ENCODE measurements around the gene ITGA8.

The ITGA8 gene

DNA sequence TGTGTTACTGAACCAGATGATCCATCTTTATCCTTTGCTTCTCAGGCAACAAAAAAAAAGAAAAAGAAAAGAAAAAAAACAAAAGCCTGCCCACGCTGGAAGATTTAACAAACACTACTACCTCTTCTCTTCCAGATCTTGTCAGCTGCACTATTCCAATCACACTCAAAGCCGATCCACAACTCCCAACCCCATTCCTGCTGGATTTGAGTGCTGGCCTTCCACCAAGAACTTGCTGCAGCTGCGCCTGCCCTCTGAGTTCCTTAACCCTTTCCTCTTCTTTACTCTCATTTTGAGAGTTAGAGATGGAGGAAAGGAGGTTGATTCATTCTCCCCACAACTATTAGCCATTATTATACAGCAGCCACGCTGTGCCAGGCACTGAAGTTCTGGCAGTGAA, 16.0 kb upstream of the ITGA8 start:
- DNase-seq (ENCODE audit: low spot score): no peak

DNA sequence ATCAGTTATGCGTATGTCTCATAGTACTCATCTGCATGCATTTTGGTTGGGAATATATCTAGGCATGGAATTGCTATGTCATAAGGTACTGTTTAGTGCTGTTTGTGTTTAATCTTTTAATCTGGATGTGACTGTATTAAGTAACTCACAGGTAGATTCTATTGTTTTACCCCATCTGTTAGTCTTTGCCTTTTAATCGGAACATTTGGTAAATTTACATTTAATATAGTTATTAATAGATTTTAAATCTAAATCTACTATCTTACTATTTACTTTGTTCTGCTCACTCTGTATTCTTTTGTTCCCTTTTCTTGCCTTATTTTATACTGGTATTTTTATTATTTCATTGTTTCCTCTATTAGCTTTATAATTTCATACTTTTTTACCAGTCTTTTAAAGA, 10.6 kb upstream of the ITGA8 start:
- DNase-seq (ENCODE audit: low spot score): no peak

DNA sequence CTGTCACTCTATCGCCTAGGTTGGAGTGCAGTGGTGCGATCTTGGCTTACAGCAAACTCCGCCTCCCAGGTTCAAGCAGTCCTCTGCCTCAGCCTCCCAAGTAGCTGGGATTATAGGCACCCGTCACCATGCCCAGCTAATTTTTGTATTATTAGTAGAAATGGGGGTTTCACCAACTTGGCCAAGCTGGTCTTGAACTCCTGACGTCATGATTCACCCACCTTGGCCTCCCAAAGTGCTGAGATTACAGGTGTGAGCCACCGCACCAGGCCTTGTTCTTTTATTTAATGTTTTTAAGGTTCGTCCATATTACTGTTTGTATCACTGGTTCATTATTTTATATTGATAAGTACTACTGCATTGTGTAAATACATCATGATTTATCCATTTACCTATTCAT, 10.2 kb upstream of the ITGA8 start:
- no peak for DNase-seq (ENCODE audit: low spot score)

DNA sequence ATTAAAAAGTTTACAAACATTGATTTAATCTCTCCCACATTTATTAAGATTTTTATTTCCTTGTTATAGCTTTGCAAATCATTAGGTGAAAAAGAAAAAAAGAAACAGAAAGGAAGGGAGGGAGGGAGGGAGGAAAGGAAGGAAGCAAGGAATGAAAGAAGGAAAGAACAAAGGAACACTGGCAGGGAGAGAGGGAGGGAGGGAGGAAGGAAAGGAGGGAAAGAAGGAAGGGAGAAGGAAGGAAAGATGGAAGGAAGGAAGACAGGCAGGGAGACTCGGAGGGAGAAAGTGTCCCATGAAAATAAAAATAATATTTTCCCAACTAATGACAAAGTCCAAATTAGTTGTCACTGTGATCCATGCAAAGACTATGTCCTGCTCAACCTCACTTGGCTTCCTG, 6.3 kb upstream of the ITGA8 start:
- DNase-seq (ENCODE audit: low spot score): no peak

DNA sequence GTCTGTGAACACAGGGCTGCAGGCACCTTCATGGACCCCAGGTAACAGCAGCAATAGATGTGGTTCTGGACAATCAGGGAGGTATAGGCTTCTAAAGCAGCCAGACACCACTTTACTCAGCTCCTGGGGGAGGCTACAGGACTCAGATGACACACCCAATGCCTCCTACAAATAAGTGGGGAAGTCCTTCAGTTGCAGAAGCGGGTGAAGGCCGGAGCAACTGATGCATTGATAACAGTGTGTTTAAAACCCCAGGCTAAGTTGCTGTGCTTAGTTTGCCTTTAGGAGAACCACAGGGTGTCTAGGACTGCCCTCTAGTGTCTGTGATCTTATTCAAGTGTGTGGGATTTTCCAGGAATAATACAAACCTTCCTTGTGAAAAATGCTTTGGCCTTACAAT, 5.9 kb upstream of the ITGA8 start:
- peak; percentile 50 for DNase-seq (ENCODE audit: low spot score)

DNA sequence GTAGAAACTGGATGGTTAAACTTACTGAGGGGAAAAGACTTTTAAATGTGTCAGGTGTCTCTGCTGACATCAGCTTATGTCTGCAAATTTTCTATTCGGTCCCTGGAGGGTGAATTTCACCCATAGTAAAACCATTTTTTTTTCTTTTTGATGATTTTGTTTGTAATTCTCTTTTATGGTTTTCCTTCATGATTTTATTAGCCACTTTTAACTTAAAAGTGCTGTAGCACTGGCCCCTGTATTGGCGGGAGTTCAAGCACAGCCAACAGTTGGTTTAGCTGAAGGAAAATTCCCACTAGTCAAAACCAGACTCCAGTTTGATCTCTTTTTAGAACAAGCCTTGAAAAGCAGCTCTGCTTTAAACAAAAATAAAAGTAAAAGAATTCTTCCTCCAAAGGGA, 5.0 kb upstream of the ITGA8 start:
- no peak for DNase-seq (ENCODE audit: low spot score)

DNA sequence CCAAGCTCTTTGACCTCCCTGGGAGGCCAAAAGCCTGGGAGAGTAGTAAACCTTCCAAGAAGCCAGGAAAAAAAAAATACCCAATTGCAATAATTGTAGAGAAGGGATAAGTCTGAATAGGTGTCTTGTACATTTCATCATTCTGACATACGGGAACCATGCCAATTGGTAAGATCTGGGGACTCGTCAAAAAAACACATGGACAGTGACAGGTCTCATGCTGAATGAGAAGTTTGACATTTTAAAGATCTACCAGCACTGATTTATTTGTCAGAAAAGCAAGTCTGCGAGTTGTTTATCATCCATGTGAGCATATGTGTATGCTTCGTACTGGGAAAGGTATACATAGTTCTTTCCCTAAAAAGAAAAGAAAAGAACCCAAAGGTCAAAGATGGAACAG, 4.1 kb upstream of the ITGA8 start:
- no peak for DNase-seq (ENCODE audit: low spot score)

DNA sequence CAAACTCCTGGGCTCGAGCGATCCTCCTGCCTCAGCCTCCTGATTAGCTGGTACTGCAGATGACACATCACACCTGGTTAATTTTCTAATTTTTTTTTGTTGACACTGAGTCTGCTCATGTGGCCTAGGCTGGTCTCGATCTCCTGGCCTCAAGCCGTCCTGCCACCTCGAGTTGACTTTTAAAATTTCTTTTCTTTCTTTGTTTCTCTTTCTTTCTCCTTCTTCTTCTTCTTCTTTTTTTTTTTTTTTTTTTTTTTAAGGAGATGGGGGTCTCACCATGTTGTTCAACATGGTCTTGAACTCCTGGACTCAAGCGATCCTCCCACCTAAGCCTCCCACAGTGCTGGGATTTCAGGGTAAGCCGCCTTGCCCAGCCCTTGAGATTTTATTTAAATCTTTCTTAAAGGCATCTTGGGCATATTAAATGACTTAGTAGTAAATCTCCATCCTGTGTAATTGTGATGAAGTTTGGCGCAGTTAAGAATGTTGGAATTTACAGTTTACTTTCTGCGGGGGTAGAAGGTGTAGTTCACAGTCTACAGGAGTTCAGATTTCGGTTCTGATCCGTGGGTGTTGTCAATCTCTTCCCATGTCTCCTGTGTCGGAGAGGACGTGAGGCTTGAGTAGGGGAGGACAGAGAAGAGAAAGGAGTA, 1.0 kb upstream of the ITGA8 start:
- DNase-seq (ENCODE audit: low spot score): no peak

DNA sequence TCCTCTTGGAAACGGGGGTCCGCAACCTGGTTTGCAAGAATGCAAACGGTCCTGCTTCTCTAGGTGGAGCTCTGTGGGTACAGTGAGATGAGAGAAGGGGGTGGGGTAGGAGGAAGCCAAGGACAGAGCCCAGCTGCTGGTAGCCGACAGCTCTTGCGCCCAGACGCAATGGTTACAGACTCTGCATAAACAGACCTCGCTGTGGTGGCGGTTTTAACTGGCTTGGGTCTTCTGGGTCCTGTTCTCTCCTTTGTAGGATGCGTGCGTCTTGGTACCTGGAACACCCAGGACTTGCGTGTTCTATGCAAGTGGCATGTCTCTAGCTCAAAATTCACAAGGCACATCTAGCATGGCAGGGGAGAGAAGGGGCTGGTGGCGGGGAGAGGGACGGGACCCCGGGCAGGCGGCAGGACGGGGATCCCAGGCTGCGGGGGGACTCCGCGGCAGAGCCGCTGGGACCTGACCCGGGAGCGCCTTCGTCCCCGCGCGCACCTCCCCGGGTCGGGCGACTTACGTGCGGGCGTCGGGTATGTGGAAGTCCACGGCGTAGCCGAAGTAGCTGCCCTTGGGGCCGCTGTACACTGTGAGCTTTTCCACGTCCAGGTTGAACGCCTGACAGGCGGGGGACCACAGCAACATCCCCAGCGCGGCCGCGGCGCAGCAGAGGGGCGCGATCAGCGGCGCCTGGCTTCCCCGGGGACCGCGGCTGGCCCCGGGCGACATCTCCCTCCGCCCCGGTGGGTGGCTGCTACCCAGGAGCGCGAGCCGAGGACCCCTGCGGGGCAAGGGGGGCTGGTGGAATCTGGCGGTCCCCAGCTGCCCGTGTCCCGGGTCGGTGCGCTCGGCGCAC, 448 bp downstream of the ITGA8 start:
- DNase-seq (ENCODE audit: low spot score): peak; percentile 30

DNA sequence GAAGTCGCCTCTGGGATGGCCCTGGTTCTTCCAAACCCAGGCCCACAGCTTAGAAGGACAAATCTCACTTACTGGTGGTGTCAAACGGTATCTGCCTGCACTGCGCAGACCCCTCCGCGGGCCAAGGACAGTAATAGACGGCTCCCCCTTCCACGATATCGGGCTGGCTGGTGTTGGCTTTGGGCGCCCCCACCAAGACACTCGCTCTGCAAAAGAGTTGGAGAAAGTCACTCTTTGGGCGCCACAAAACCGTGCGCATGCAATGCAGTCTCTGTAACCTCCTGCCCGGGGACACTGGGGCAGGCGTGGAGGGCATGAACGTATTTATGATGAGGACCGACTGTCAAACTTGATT, 1.1 kb downstream of the ITGA8 start:
- no peak for DNase-seq (ENCODE audit: low spot score)

DNA sequence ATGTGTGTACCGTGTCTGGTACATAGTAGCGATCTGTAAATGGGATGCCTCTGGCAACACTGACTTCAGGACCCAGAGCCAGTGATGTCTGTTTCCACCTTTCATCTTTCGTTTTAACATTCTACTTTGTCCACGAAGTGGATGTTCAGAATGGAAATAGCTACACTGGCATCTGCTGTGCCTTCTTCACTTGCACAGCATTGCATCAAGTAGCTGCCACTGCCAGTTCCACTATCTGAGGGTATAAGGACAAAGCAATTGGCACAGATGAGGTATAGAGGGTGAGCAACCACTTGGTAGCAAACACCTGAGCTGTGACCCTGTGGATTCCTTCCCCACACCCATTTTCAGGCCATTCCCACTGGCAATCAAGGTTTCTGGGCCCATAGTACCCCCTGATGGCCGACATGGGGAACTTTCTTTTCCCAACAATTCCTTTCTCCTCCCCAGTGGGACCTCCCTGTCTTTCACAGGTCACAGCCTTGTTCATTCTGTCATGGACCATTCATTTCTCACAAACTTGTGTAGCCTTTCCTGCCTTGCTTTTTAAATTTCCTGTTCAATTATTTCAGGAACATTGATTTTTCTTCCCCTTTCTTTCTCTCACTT, 4.0 kb downstream of the ITGA8 start:
- peak; percentile 30 for DNase-seq (ENCODE audit: low spot score)

DNA sequence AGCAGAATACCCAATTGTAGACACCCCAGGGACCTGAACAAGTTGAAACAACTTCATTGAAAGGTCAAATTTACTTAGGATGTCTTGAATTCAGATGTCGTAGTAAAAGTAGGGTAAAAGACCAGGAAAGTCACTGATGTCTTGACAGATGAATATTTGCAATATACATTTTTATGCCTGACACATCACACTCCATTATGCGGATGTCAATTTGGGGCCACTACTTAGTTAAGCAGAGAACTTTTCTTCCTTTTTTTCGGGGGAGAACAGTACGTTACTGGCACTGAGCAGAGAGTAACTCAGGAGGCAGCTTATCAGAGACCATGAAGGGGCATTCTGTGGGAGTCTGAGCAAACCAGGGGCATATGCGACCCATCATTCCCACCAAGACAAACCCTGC, 4.9 kb downstream of the ITGA8 start:
- DNase-seq (ENCODE audit: low spot score): no peak

DNA sequence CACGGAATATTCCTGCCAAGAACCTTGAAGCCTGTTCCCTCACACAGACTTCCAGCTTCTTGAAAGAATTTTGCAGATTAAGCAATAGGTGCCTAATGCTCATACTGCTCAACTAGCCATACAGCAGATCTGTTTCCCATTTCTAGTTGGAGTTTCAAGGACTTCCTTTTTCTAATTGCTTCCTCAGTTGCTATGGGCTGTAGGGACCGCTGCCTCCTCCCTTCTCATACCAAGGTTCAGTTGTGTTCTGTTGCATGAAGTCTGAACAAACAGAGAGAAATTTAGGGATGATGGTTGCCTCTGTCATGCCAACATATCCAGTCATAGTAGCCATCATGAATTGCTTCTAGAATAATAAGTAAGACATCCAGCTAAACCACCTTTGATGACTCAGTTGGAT, 6.8 kb downstream of the ITGA8 start:
- DNase-seq (ENCODE audit: low spot score): no peak

DNA sequence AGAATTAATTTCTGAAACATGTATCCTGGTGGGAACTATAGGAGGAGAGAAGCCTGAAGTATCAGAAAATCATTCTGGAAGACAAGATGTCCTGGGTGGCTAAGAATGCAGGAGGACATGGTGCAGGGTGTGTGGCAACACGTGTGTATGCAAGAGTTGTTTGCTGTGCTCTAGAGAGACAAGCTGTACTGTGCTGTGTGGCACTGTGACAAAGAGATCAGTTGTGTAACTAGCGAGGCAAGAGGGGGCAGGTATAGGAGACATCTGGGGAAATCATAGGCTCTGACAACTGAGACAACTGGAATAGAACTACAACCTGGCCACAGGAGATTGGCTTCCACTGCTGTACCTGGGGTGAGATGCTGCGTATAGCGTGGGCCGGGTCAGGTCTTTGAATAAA, 9.3 kb downstream of the ITGA8 start:
- DNase-seq (ENCODE audit: low spot score): no peak

DNA sequence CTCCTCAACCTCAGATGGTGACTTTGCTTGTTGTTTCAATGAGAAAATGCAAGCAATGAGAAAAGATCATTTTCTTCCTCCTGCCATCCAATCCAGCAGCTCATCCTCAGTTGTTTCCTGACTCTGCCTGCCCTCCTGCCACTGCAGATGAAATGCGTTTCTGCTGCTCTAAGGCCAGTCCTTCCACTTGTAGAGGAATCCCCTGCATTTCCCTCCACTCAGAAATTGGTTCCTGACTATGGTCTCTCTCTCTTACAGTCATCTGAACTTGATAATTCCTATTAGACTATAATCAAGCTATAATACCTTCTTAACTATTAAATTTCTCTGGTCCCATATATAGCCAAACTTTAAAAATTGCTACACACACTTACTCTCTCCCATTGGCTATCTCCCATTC, 14.4 kb downstream of the ITGA8 start:
- DNase-seq (ENCODE audit: low spot score): no peak

DNA sequence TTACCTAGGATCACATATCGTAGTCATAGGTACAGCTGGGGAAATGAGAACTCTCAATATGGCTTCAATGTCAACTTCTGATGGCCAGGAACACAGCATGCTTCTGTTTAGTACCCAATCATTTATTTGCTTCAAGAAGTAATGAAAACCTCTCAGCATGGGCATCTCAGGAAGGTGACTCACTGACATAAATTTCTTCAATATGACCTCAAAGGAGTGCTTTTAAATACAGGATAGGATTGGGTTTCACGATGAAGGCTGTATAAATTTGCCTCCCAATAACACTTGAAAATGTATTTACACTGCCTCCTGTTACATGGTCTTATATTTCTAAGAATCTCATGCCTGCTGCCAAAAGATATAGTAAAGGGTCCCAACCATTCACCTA, 15.1 kb downstream of the ITGA8 start:
- DNase-seq (ENCODE audit: low spot score): no peak

DNA sequence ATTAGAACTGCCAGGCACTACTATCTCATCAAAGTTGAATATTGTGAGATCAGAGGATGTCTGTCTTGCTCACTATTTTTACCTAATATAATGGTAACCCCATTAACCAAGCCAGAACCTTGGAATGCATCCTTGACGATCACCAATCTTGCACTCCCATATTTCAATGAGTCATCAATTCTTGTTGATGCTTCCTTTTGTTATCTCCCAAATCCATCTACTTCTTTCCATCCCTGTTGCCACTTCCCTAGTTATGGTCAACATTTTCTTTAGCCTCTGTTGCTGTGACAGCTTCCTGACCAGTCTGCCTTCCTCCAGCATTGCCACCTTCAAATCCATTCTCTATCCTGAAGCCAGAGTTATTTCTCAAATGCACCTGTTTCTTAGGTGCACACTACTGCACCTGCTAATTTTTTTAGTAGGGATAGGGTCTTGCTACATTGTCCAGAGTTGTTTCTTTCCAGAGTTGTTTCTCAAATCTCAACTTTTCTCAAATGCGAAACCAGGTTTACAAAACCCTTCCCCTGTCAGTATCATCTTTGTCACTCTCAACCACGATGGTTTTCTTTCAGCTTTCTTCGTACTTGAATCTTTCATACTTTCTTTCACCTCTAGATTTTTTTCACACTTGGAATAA, 15.7 kb downstream of the ITGA8 start:
- DNase-seq (ENCODE audit: low spot score): no peak

DNA sequence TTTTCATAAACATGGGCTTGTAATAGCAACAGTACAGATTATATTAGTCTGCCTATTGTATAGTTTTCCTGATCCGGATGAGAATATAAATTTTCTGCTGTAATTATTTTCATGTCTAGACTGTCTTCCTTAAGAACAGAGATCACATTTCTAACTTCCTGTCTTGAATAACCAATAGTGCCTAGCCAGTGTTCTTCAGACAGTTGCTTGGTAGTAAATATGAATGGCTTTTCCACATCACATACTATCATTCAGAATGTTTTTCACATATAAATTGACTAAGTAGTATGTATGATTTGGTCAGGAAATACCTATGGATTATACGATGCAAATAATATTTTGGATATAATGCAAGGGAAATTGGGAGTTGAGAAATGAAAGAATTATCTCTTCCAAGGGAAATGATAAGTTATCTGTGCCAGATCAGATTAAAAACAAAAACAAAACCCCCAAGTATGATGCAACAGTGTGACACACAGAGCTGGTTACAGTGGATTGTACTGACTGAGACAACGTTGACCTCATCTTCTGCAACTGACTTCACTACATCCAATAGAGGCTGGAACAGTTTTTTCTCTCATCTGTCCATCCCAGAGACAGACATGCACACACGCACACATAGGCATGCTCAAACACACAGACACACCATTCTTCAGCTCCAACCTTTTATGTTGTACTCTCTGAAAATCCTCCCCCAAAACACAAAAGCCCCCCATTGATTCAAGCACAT, 16.4 kb downstream of the ITGA8 start:
- DNase-seq (ENCODE audit: low spot score): no peak

DNA sequence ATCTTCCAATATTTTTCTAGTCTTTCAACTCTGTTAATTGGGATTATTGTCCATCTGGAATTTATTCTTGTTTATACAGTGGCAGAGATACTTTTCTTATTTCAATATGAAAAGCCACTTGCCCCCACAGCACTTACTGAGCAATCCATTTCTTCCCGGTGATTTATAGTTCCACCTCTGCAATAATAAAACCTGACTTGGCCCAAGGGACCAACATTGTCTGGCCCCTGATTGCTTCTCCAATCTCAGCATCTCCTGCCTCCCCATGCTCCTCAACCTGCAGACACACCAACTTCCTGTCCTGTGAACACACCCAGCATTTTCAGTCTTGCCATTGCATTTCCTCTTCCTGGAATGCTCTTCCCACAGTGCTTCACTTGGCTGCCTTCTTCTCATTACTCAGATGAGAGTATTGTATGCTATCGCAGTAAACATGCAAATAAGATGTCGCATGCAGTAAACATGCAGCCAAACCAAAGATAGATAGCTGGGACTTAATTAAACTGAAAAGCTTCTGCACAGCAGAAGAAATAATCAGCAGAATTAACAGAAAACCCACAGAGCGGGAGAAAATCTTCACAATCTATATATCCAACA, 19.5 kb downstream of the ITGA8 start:
- DNase-seq (ENCODE audit: low spot score): no peak

DNA sequence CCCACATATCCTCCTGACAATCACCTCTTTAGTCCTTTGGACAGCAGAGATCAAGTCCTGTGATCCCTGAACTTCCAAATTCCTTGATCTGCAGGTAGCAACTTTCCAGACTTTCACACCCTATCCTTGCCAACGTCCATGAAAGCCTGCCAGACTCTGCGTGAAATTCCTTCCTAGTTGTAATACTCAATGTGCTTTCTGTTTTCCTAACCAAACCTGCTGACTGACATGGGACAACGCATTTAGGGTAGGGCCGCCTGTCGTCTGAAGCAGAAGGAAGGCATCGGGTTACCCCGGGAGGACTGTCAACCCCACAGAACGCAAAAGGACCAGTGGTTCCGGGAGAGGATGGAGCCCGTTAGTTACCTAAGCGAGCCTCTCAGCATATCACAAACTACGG, 23.9 kb downstream of the ITGA8 start:
- DNase-seq (ENCODE audit: low spot score): no peak

DNA sequence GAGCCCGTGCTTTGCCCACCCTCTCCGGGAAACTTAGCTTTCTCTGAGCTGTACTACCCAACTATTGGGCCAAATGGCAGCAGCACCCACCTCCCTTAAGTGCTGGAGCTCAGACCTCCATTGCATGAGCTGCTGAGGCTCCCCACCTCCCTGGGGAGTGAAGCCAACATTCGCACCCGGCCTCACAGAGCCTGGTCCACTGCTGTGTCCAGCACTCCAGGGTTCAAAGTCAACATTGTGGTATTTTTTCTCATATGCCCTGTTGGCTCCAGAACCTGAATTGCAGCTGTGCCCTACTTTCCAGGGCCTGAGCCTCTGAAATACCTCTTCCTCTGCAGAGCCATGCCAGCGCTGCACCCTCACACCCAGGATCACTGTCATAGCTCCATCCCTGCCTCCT, 29.7 kb downstream of the ITGA8 start:
- no peak for DNase-seq (ENCODE audit: low spot score)

DNA sequence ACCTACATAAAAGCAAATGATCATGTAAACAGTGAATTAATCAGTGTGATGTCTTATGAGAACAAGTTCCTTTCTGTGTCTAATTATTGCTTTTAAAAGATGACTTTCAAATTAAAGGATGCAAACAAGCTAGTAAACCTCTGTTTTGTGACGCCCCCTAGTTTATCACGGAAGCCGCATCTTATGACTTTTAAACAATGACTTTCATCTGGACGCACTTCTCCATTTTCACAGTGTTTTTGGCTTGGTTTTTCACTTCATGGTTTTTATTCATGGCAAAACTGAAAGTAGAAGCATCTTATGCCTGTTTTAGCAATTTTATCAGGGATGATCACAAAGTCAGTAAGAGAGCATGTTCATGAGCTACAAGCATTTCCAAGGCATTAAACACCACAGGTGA, 35.0 kb downstream of the ITGA8 start:
- DNase-seq (ENCODE audit: low spot score): no peak

Measured in iPS-NIHi11 (cell line).